A673 (cell line): ENCODE data around the gene ARHGDIB.

Source experiments
- CTCF ChIP-seq: fragments of 300-800, 200-600 bp; sonication (generic); conservative IDR thresholded peaks from 2 replicates; pipeline ENCODE4 v1.5.1; 2017; ENCODE audit warnings: low read depth, mild to moderate bottlenecking, antibody characterized with exemption, low read length, moderate library complexity, mixed read lengths
- EZH2 ChIP-seq: fragments of 200-600 bp; sonication (generic); IDR thresholded peaks from 2 replicates; pipeline ENCODE4 v1.6.1; 2017; ENCODE audit warnings: borderline replicate concordance, low read depth, mild to moderate bottlenecking, mixed read lengths, antibody characterized with exemption, low read length; ENCODE audit not compliant: poor library complexity, severe bottlenecking

GRCh38 chr12:14893506-14894250 lies 67.7 kb downstream of the ARHGDIB start:
- TF ChIP-seq CTCF (no peak), EZH2 (no peak)
